Activated CD8-positive, alpha-beta T cell treated with anti-CD3 and anti-CD28 coated beads for 36 hours (primary cell): ENCODE measurements around the gene CDC42BPB. TPM values are rescaled to one million over a fixed set of nuclear protein-coding genes. Genes with fewer than 3 reads are reported as not detected.

Experiments used
- ATAC-seq: fragments of 200-7000 bp; cut with Tn5 transposase; one replicate; pipeline ENCODE4 v1.10.0; 2021; ENCODE audit warnings: mild to moderate bottlenecking, moderate library complexity
- CTCF ChIA-PET: fragments of 350-600 bp; sonication (Branson Sonifier 250); formaldehyde crosslinking; loops from one replicate; lab custom pipeline; 2021; ENCODE audit warnings: antibody characterized with exemption; lab: Charles Lee
- POLR2A ChIA-PET: fragments of 350-600 bp; sonication (Branson Sonifier 250); formaldehyde crosslinking; loops from one replicate; lab custom pipeline; 2021; ENCODE audit warnings: antibody characterized with exemption; lab: Charles Lee
- DNase-seq: peaks from one replicate; pipeline ENCODE4 v3.0.0-alpha.2; 2020
- H3K27ac Mint-ChIP-seq: one replicate; pipeline ENCODE4 v1.8.0; 2021; ENCODE audit warnings: mild to moderate bottlenecking, mixed read lengths
- H3K27me3 Mint-ChIP-seq: one replicate; pipeline ENCODE4 v1.8.0; 2021; ENCODE audit warnings: mixed read lengths
- H3K36me3 Mint-ChIP-seq: one replicate; pipeline ENCODE4 v1.8.0; 2021; ENCODE audit warnings: low read depth, mixed read lengths
- H3K4me1 Mint-ChIP-seq: one replicate; pipeline ENCODE4 v1.8.0; 2021; ENCODE audit warnings: low read depth, mixed read lengths
- H3K4me3 Mint-ChIP-seq: one replicate; pipeline ENCODE4 v1.8.0; 2021; ENCODE audit warnings: mild to moderate bottlenecking, moderate library complexity, mixed read lengths
- H3K9me3 Mint-ChIP-seq: one replicate; pipeline ENCODE4 v1.8.0; 2021; ENCODE audit warnings: mixed read lengths
- CTCF ChIP-seq: fragments of 200-600 bp; IDR thresholded peaks from one replicate; pipeline ENCODE4 v1.8.0; 2022; ENCODE audit warnings: antibody characterized with exemption, mild to moderate bottlenecking
- intact Hi-C: fragments of 100-400 bp; cut with micrococcal nuclease; formaldehyde crosslinking; loops from one replicate; pipeline ENCODE4 v1.10.0; 2022
- total RNA-seq, 2 experiments: library from RNA; stranded (reverse); gene quantifications; one replicate each; pipeline ENCODE4 v1.2.3, GENCODE V29; 2021

Gene CDC42BPB
- total RNA-seq, 2 experiments from 2014 or later, result 0.72 to 0.96 TPM

- no peaks in the 10 kb centered on the region for H3K9me3 Mint-ChIP-seq
- H3K27me3 Mint-ChIP-seq, result no peaks in the 10 kb centered on the region
- TF ChIP-seq CTCF, result no peak
- no peak overlapping the region for H3K27ac Mint-ChIP-seq
- CTCF ChIA-PET, result no interaction called here
- ATAC-seq, result no peak
- no peak overlapping the region for H3K4me3 Mint-ChIP-seq
- POLR2A ChIA-PET, result interaction anchor here (0.6 to 0.7 kb wide), 2 partner anchors 24 to 1703 kb away, joined by 3 read pairs; no protein-coding TSS in a partner anchor
- intact Hi-C loops, result no loop called here
- no peak for DNase-seq
- no peaks in the 10 kb centered on the region for H3K36me3 Mint-ChIP-seq
- H3K4me1 Mint-ChIP-seq, result no peaks in the 10 kb centered on the region
Observed at GRCh38 chr14:102994689-102995088, 62.7 kb downstream of the CDC42BPB start.

- intact Hi-C loops, result no loop called here
- POLR2A ChIA-PET, result no interaction called here
- H3K4me3 Mint-ChIP-seq, result no peak overlapping the region
Observed at GRCh38 chr14:102993523-102993922, 63.8 kb downstream of the CDC42BPB start.

GRCh38 chr14:102991376-102991775, 66.0 kb downstream of the CDC42BPB start:
- no peak for TF ChIP-seq CTCF
- DNase-seq (no peak), ATAC-seq (no peak)
- Mint-ChIP-seq H3K36me3 (peaks cover 11% of the 10 kb centered on the region), H3K4me3 (no peak overlapping the region), H3K27me3 (peaks cover 1% of the 10 kb centered on the region), H3K4me1 (no peaks in the 10 kb centered on the region), H3K27ac (no peak overlapping the region), H3K9me3 (peaks cover 15% of the 10 kb centered on the region)
- CTCF ChIA-PET, result no interaction called here
- POLR2A ChIA-PET, result no interaction called here
- intact Hi-C loops, result no loop called here

More at GRCh38 chr14:102993523-102993922, 63.8 kb downstream of the CDC42BPB start:
- no peak for TF ChIP-seq CTCF
- H3K4me1 Mint-ChIP-seq, result no peaks in the 10 kb centered on the region
- H3K36me3 Mint-ChIP-seq, result peaks cover under 1% of the 10 kb centered on the region
- no peak for DNase-seq
- H3K9me3 Mint-ChIP-seq, result peaks cover under 1% of the 10 kb centered on the region
- no peak for ATAC-seq
- H3K27me3 Mint-ChIP-seq, result no peaks in the 10 kb centered on the region
- CTCF ChIA-PET, result no interaction called here
- no peak overlapping the region for H3K27ac Mint-ChIP-seq

- H3K4me3 Mint-ChIP-seq, result no peak overlapping the region
- intact Hi-C loops, result no loop called here
- no peak overlapping the region for H3K27ac Mint-ChIP-seq
- CTCF ChIA-PET, result no interaction called here
- DNase-seq (no peak), ATAC-seq (no peak)
- H3K9me3 Mint-ChIP-seq, result peaks cover 16% of the 10 kb centered on the region
- peaks cover 11% of the 10 kb centered on the region for H3K36me3 Mint-ChIP-seq
- POLR2A ChIA-PET, result no interaction called here
- no peak for TF ChIP-seq CTCF
- no peaks in the 10 kb centered on the region for H3K4me1 Mint-ChIP-seq
- H3K27me3 Mint-ChIP-seq, result peaks cover 1% of the 10 kb centered on the region
Observed at GRCh38 chr14:102988054-102988453, 69.3 kb downstream of the CDC42BPB start.

- Mint-ChIP-seq H3K36me3 (peaks cover 11% of the 10 kb centered on the region), H3K4me1 (no peaks in the 10 kb centered on the region), H3K9me3 (peaks cover 16% of the 10 kb centered on the region), H3K4me3 (no peak overlapping the region), H3K27ac (no peak overlapping the region), H3K27me3 (peaks cover 1% of the 10 kb centered on the region)
- ATAC-seq (no peak), DNase-seq (no peak)
- CTCF ChIA-PET, result no interaction called here
- TF ChIP-seq CTCF, result no peak
- POLR2A ChIA-PET, result no interaction called here
- intact Hi-C loops, result no loop called here
Observed at GRCh38 chr14:102986810-102987579, 70.4 kb downstream of the CDC42BPB start.
